Hematopoietic multipotent progenitor cell treated with erythropoietin and hydrocortisone succinate and interleukin-3 and kit ligand, for 15 days (in vitro differentiated cells): ENCODE measurements around the gene KCNJ3.
"Not testable (repeated sequence)": the region's sequence is repeated elsewhere in the genome, so short reads cannot be mapped to it uniquely, and the experiment has no call there.

Experiments
- DNase-seq: peaks from one replicate; pipeline ENCODE4 v3.0.0-alpha.2; 2015; ENCODE audit warnings: low spot score

KCNJ3 gene

GRCh38 chr2:154846842-154847241, 148.3 kb downstream of the KCNJ3 start:
- DNase-seq, result no peak

GRCh38 chr2:154849482-154849881, 151.0 kb downstream of the KCNJ3 start:
- DNase-seq, result no peak

- DNase-seq, result no peak
Measured at GRCh38 chr2:154850532-154850931, 152.0 kb downstream of the KCNJ3 start.

DNA sequence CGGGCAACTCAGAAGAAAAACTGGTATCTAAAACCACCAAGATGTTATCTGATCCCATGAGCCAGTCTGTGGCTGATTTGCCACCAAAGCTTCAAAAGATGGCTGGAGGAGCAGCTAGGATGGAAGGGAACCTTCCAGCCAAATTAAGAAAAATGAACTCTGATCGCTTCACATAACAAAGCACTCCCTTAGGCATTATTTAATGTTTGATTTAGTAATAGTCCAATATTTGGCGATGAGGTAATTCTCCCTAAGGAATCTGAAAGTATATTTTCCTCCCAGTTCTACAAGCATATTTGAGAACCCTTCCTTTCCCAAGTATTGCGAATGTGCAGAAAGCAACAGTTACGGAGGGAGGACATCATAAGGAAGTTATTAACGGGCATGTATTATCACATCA, 156.6 kb downstream of the KCNJ3 start:
- no peak for DNase-seq

- not testable (repeated sequence) for DNase-seq
Measured at GRCh38 chr2:154867151-154867550, 168.7 kb downstream of the KCNJ3 start.

GRCh38 chr2:154875999-154876398, 177.5 kb downstream of the KCNJ3 start:
- no peak for DNase-seq

DNA sequence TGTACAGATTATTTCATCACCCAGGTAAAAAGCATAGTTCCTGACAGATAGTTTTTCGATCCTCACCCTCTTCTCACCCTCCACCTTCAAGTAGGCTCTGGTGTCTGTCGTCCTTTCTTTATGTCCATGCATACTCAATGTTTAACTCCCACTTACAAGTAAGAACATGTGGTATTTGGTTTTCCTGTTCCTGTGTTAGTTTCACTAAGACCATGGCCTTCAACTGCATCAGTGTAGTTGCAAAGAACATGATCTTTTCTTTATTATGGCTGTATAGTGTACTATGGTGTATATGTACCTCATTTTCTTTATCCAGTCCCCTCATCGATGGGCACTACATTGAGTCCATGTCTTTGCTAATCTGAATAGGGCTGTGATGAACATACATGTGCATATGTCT, 184.2 kb downstream of the KCNJ3 start:
- no peak for DNase-seq

GRCh38 chr2:154886316-154886715, 187.8 kb downstream of the KCNJ3 start:
- no peak for DNase-seq

DNA sequence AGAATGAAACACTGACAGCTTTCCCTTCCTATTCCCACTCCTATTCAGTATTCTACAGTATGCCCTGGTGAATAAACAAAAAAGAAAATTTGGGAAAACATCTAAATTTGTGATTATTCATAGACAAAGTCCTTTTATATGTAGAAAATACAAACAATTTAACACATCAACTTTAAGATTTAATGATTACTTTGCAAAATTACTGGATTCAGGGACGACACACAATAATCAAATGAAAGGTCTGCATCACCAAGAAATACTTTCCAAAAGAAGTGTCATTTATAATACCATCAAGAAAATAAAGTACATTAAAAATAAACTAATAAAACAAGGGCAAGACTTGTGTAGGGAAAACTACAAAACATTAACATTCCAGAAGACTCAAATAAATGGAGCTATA, 199.8 kb downstream of the KCNJ3 start:
- no peak for DNase-seq

GRCh38 chr2:154901063-154901462, 202.6 kb downstream of the KCNJ3 start:
- no peak for DNase-seq
